GM10248 (cell line): Measurements from ENCODE around the gene STK32C.

Experiments used
- CTCF ChIA-PET: fragments of 300-600 bp; sonication (Branson Sonifier 250); formaldehyde crosslinking; extraction: SDS; loops from one replicate; lab custom pipeline; 2021; ENCODE audit warnings: antibody characterized with exemption; lab: Yijun Ruan, JAX
- POLR2A ChIA-PET: fragments of 350-650 bp; sonication (Branson Sonifier 250); formaldehyde crosslinking; extraction: SDS; loops from one replicate; lab custom pipeline; 2020; ENCODE audit warnings: antibody characterized with exemption; lab: Yijun Ruan, JAX
- DNase-seq: peaks from one replicate; pipeline ENCODE4 v3.0.0; 2012; ENCODE audit errors: extremely low spot score
- CTCF ChIP-seq: IDR thresholded peaks from 2 replicates; pipeline ENCODE4 v1.5.1; 2012; ENCODE audit warnings: mild to moderate bottlenecking, low read depth; ENCODE audit errors: extremely low read depth, missing control alignments, control extremely low read depth

STK32C gene

DNA sequence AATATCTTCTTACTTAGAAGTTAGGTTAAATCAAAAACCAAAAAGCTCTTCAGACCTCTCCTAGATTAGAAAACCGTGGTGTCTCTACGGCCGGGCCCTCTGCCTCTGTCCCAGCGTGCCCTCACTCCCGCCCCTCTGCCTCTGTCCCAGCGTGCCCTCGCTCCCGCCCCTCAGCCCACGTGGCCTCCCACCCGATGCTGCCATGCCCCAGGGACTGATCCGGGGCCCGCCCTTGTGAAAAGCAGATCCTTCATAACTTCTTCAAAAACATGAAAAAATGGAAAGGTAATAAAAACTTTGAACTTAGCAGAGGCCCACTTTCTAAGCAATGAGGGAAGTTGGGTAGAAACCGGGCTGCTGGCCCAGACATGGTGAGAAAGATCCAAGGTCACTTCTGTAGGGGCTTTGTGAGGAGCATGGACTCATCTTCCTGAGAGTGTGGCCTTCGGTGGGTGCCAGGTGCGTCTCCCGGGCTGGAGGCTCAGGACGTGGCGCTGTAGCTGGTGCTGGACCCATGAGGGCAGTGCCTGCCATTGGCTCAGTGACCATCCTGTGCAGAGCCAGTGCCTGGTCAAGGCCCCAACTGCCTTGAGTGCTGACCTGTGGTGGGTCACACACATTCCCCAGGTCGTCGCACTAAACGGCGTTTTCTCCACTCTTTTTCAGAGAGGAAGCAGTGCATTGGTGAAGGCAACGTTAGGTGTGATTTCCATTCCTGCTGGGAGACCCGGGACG is 125.9 kb downstream of the STK32C start:
- ChIA-PET POLR2A (no interaction called here), CTCF (no interaction called here)
- no peak for TF ChIP-seq CTCF
- DNase-seq = no peak

DNA sequence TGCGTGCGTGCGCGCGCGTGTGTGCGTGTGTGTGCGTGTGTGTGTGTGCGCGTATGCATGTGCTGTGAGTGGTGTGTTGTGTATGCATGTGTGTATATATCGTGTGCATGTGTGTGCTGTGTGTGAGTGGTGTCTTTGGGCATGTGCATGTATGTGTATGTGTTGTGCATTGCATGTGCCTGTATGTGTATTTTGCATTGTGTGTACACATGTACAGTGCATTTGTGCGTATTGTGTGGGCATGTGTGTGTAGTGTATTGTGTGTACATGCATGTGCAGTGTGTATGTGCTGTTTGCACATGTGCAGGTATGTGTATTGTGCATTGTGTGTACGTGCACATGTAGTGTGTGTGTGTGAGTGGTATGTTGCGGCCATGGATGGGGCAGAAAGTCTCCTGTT is 127.0 kb downstream of the STK32C start:
- ChIA-PET CTCF (no interaction called here), POLR2A (no interaction called here)
- no peak for TF ChIP-seq CTCF
- no peak for DNase-seq

- DNase-seq = no peak
- ChIA-PET CTCF (interaction anchor here (0.7 kb wide), 1 partner anchor 13 kb away, joined by 3 read pairs; no protein-coding TSS in a partner anchor), POLR2A (no interaction called here)
- TF ChIP-seq CTCF = no peak
These were observed 128.0 kb downstream of the STK32C start for GRCh38 chr10:132179551-132180392.

DNA sequence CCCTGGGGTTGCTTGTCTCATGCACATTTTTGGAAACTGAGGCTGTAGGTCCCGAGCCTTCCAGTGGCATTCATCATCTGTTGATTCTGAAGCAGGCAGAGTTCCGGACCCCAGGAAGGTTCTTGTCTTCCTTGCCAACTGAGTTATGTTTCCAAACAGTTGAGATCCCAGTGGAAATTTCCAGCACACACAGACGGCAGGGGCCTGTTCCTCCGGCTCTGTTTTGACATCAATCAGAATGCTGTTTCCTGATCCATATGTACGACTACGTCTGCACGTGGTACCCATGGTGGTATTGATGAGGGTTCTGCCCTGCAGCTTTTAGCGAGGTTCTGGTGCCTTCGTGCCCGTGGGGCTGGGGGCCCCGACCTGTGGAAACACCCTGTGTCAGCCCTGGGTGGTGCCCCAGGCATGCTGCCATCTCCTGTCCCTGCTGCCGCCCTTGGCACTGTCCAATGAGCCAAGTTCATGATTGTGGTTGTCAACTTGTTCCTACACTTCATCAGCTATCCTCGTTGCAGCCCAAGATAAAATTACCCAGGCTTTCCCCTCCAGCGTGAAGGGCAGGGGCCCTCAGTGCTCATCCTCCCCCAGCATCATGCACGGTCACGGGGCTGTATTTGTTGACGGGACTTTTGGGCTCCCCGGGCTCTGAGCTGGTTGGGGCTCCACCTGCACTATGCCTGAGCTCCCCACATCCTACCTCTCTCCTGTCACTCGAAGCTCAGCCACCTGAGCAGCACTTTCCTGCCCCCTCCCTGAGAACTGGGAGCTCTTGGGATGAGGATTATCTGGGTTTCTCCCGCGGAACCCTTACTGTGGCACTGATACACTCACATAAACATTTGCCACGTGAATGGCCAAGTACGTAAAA is 128.8 kb downstream of the STK32C start:
- CTCF ChIA-PET = interaction anchor here (0.7 kb wide), 1 partner anchor 14 kb away, joined by 3 read pairs; no protein-coding TSS in a partner anchor
- POLR2A ChIA-PET = no interaction called here
- no peak for TF ChIP-seq CTCF
- DNase-seq = no peak

- DNase-seq = no peak
- ChIA-PET POLR2A (no interaction called here), CTCF (no interaction called here)
- TF ChIP-seq CTCF = no peak
These were observed 129.7 kb downstream of the STK32C start for GRCh38 chr10:132178046-132178445.
